Panc1 (cell line): ENCODE data around the gene RAB43. TPM values are rescaled to one million over a fixed set of nuclear protein-coding genes. Genes with fewer than 3 reads are reported as not detected.
A peak's percentile ranks its signal among the peaks of the same experiment; 100 is the strongest.

Source experiments
- ATAC-seq: fragments of 200-7000 bp; cut with Tn5 transposase; 2 replicates; pipeline ENCODE4 v1.9.1; 2020; ENCODE audit warnings: mild to moderate bottlenecking, moderate library complexity
- BruUV-seq: library from RNA; stranded (reverse); fragments of 400-500 nt; replicated peaks from 2 replicates; lab custom pipeline; 2021; lab: Mats Ljungman, UMichigan
- CTCF ChIA-PET: fragments of 300-600 bp; sonication (Branson Sonifier 250); formaldehyde crosslinking; loops from one replicate; lab custom pipeline; 2022; ENCODE audit warnings: antibody characterized with exemption; lab: Charles Lee
- POLR2A ChIA-PET: fragments of 300-600 bp; sonication (Branson Sonifier 250); formaldehyde crosslinking; loops from one replicate; lab custom pipeline; 2022; ENCODE audit warnings: antibody characterized with exemption; lab: Charles Lee
- DNase-seq: peaks from one replicate; pipeline ENCODE4 v3.0.0-alpha.2; 2010; ENCODE audit warnings: low read depth, low spot score
- H3K27ac ChIP-seq: 2 replicates; pipeline ENCODE4 v1.5.1; 2011; ENCODE audit warnings: mild to moderate bottlenecking, low read length, inconsistent platforms
- H3K27me3 ChIP-seq: fragments of 200-500 bp; sonication (Bioruptor generic); 2 replicates; pipeline ENCODE4 v1.6.0; 2014; ENCODE audit warnings: low read length, inconsistent platforms; ENCODE audit not compliant: control insufficient read depth, insufficient read depth
- H3K36me3 ChIP-seq: fragments of 200-500 bp; sonication (Bioruptor generic); 2 replicates; pipeline ENCODE4 v1.5.1; 2014; ENCODE audit warnings: inconsistent platforms, mild to moderate bottlenecking, low read length, moderate library complexity; ENCODE audit not compliant: control insufficient read depth, insufficient read depth
- H3K4me1 ChIP-seq: 2 replicates; pipeline ENCODE4 v1.5.1; 2011; ENCODE audit warnings: inconsistent platforms, mild to moderate bottlenecking, low read length, moderate library complexity; ENCODE audit not compliant: control insufficient read depth, insufficient read depth
- H3K4me3 ChIP-seq, 2 experiments: 2 replicates each; pipeline ENCODE4 v1.5.1; 2011 to 2012; ENCODE audit warnings: low read depth in 2 of 2, low read length in 2 of 2, mild to moderate bottlenecking in 2 of 2, inconsistent platforms in 1 of 2, moderate library complexity in 1 of 2
- H3K9me3 ChIP-seq: fragments of 200-500 bp; sonication (Bioruptor generic); 2 replicates; pipeline ENCODE4 v1.5.1; 2014; ENCODE audit warnings: low read depth, mild to moderate bottlenecking, inconsistent platforms, low read length, moderate library complexity; ENCODE audit not compliant: control insufficient read depth, insufficient read depth
- POLR2AphosphoS5 ChIP-seq: IDR thresholded peaks from 2 replicates; pipeline ENCODE4 v1.6.1; 2012; ENCODE audit warnings: mild to moderate bottlenecking, low read depth, low read length, moderate library complexity
- SIN3A ChIP-seq: IDR thresholded peaks from 2 replicates; pipeline ENCODE4 v1.6.1; 2012; ENCODE audit warnings: low read depth, mild to moderate bottlenecking, low read length, moderate library complexity, borderline replicate concordance; ENCODE audit not compliant: insufficient read depth
- TCF7L2 ChIP-seq: IDR thresholded peaks from 2 replicates; pipeline ENCODE4 v1.6.1; 2011; ENCODE audit warnings: mild to moderate bottlenecking, low read depth, low read length, inconsistent platforms
- in situ Hi-C: cut with HindIII; loops from 2 replicates; pipeline ENCODE4 v1.10.0; 2016; ENCODE audit warnings: low sequenced_read_pairs, low pct_unique_long_range_greater_than_20kb
- intact Hi-C: fragments of 100-400 bp; cut with micrococcal nuclease; formaldehyde crosslinking; loops from one replicate; pipeline ENCODE4 v1.10.0; 2022; ENCODE audit not compliant: unreplicated experiment
- total RNA-seq: library from RNA; stranded (reverse); gene quantifications from one replicate; pipeline ENCODE4 v1.2.1, GENCODE V29; 2021; ENCODE audit not compliant: unreplicated experiment
- TF ChIP-seq, protein P1 (sequence below): fragments of 450-650 bp; IDR thresholded peaks from 2 replicates; pipeline ENCODE4 v1.5.1; 2017; ENCODE audit warnings: mild to moderate bottlenecking
- TF ChIP-seq, protein P2 (sequence below), 2 experiments: IDR thresholded peaks; 2 replicates each; pipeline ENCODE4 v1.6.1; 2011 to 2012; ENCODE audit warnings: low read depth in 2 of 2, control low read depth in 1 of 2, low read length in 1 of 2, mild to moderate bottlenecking in 1 of 2, moderate library complexity in 1 of 2; ENCODE audit not compliant: insufficient read depth in 1 of 2

The RAB43 gene
- total RNA-seq, 1 experiment from 2014 or later: 27.7 TPM

DNA sequence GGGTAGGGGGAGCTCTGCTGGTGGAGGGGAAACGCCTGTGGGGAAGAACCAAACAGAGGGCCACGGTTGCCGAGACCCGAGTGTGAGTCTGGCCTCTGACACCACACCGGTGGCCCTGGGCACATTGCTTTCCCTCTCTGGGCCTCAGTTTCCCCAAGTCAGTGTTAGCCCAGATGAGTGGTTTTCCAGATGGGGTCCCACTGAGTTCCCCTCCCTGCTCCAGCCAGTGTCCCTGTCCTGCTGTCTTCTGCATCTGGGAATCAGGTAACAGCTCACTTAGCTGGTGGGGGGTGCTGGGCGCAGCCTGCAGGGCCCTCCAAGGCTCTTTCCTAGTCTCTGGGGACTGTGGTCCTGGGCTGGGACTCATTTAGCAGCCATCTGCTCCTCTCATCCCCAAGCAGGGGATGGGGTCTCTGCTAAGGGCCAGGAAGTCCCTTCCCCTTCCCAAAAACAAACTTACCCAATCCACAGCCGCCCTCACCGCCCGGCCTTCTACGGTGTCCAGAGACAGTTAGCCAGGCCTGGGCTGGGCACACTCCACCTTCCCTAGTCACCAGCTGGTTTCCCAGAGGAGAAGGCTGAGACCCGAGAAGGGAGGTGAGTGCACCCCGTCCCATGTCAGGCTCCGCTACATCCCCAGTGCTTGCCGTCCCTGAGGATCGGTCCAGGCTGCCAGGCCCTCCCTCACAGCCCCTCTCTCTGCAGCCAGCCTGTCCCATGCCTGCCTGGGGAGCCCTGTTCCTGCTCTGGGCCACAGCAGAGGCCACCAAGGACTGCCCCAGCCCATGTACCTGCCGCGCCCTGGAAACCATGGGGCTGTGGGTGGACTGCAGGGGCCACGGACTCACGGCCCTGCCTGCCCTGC is 60.3 kb downstream of the RAB43 start:
- Histone ChIP-seq H3K36me3 (no peaks in the 10 kb centered on the region), H3K27ac (no peak overlapping the region), H3K4me1 (peaks cover 10% of the 10 kb centered on the region; the same call in 1 of the 2 replicates), H3K27me3 (no peaks in the 10 kb centered on the region), H3K4me3 (no peak overlapping the region), H3K9me3 (no peaks in the 10 kb centered on the region)
- peak; percentile 46; the same call in 1 of the 2 replicates for ATAC-seq
- no peak for DNase-seq
- intact Hi-C loops (no loop called here), in situ Hi-C loops (no loop called here)
- no TSS peak for BruUV-seq
- CTCF ChIA-PET: no interaction called here
- TF ChIP-seq, protein P1, sequence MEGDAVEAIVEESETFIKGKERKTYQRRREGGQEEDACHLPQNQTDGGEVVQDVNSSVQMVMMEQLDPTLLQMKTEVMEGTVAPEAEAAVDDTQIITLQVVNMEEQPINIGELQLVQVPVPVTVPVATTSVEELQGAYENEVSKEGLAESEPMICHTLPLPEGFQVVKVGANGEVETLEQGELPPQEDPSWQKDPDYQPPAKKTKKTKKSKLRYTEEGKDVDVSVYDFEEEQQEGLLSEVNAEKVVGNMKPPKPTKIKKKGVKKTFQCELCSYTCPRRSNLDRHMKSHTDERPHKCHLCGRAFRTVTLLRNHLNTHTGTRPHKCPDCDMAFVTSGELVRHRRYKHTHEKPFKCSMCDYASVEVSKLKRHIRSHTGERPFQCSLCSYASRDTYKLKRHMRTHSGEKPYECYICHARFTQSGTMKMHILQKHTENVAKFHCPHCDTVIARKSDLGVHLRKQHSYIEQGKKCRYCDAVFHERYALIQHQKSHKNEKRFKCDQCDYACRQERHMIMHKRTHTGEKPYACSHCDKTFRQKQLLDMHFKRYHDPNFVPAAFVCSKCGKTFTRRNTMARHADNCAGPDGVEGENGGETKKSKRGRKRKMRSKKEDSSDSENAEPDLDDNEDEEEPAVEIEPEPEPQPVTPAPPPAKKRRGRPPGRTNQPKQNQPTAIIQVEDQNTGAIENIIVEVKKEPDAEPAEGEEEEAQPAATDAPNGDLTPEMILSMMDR: no peak
- TF ChIP-seq SIN3A (no peak), POLR2AphosphoS5 (no peak), TCF7L2 (no peak)
- TF ChIP-seq, protein P2, sequence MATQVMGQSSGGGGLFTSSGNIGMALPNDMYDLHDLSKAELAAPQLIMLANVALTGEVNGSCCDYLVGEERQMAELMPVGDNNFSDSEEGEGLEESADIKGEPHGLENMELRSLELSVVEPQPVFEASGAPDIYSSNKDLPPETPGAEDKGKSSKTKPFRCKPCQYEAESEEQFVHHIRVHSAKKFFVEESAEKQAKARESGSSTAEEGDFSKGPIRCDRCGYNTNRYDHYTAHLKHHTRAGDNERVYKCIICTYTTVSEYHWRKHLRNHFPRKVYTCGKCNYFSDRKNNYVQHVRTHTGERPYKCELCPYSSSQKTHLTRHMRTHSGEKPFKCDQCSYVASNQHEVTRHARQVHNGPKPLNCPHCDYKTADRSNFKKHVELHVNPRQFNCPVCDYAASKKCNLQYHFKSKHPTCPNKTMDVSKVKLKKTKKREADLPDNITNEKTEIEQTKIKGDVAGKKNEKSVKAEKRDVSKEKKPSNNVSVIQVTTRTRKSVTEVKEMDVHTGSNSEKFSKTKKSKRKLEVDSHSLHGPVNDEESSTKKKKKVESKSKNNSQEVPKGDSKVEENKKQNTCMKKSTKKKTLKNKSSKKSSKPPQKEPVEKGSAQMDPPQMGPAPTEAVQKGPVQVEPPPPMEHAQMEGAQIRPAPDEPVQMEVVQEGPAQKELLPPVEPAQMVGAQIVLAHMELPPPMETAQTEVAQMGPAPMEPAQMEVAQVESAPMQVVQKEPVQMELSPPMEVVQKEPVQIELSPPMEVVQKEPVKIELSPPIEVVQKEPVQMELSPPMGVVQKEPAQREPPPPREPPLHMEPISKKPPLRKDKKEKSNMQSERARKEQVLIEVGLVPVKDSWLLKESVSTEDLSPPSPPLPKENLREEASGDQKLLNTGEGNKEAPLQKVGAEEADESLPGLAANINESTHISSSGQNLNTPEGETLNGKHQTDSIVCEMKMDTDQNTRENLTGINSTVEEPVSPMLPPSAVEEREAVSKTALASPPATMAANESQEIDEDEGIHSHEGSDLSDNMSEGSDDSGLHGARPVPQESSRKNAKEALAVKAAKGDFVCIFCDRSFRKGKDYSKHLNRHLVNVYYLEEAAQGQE (IDR thresholded peaks at IDR 0.05; ENCODE audit: insufficient read depth in 1 of 2, low read depth in 2 of 2, low read length in 1 of 2): no peak
- POLR2A ChIA-PET: no interaction called here

DNA sequence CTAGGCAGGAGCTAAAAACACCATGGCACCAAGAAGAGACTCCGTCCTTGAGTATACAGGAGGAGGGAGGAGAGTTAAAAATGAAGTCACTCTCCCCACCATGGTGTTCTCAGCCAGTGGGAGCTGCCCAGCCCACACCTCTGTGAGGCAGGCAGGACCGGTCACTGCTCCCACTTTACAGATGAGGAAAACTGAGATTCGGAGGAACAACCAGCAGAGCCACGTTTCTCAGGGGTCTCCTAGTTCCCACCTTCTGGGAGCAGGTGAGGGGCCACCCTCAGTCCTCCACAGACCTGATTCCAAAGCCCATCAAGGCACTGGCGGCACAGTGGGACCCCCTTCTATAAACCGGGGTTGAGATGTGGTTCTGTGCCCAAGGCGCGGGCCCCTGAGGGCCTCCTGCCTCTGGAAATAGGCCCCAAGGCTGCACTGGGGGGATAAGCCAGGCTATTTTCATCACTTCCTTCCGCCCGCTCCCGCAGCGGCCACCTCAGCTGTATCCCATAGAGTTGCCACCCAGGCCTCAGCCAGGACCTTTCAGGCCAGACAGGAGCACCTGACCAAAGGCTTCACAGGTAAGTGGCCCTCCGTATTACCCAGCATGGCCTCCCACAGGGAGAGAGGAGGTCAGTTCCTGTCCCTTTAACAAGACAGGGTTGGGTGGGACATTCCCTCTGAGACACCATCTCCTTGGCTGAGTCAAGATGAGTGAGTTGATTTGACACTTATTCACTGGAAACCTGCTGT is 61.2 kb downstream of the RAB43 start, which contains the start of gene GP9:
Gene GP9, plus strand, starts transcription at position 504 of the 747 bp plus-strand sequence. CDS start 961 bp downstream, outside the sequence.
- in situ Hi-C loops: no loop called here
- BruUV-seq: no TSS peak

More for the DNA sequence above, 61.2 kb downstream of the RAB43 start, which contains the start of gene GP9:
- TF ChIP-seq, protein P1: no peak
- TF ChIP-seq SIN3A: no peak
- no peak for TF ChIP-seq TCF7L2
- TF ChIP-seq, protein P2 (IDR thresholded peaks at IDR 0.05; ENCODE audit: insufficient read depth in 1 of 2, low read depth in 2 of 2, low read length in 1 of 2): no peak
- no peak for TF ChIP-seq POLR2AphosphoS5
- ATAC-seq (no peak), DNase-seq (no peak)
- Histone ChIP-seq H3K9me3 (no peaks in the 10 kb centered on the region), H3K27me3 (no peaks in the 10 kb centered on the region), H3K36me3 (no peaks in the 10 kb centered on the region), H3K27ac (no peak within 1 kb of the TSS), H3K4me1 (peaks cover 12% of the 10 kb centered on the region; the same call in 1 of the 2 replicates), H3K4me3 (no peak within 1 kb of the TSS)
- intact Hi-C loops: no loop called here
- ChIA-PET POLR2A (no interaction called here), CTCF (no interaction called here)
